Measurements from ENCODE around the gene GNLY. TPM values are rescaled to one million over a fixed set of nuclear protein-coding genes. Genes with fewer than 3 reads are reported as not detected.
"Not testable (repeated sequence)": the region's sequence is repeated elsewhere in the genome, so short reads cannot be mapped to it uniquely, and the experiment has no call there.

Gene GNLY
- not detected for total RNA-seq

GRCh38 chr2:85694052-85695025 lies at the start of gene GNLY:
TSS of gene GNLY (plus strand) at chr2:85694358. CDS start at chr2:85694419, 61 bp downstream.
- no peak for DNase-seq

GRCh38 chr2:85644909-85645308 lies 49.2 kb upstream of the GNLY start:
- DNase-seq, result no peak

- no peak for DNase-seq
These were observed 48.0 kb upstream of the GNLY start for GRCh38 chr2:85646166-85646565.

- DNase-seq, result no peak
These were observed 46.2 kb upstream of the GNLY start for GRCh38 chr2:85647823-85648526.

GRCh38 chr2:85648619-85649018 lies 45.5 kb upstream of the GNLY start:
- peak; percentile 12 for DNase-seq

- DNase-seq, result no peak
These were observed 44.7 kb upstream of the GNLY start for GRCh38 chr2:85649201-85650190.

GRCh38 chr2:85650456-85650855 lies 43.7 kb upstream of the GNLY start:
- DNase-seq, result no peak

- DNase-seq, result no peak
These were observed 43.1 kb upstream of the GNLY start for GRCh38 chr2:85651097-85651496.

- no peak for DNase-seq
These were observed 42.1 kb upstream of the GNLY start for GRCh38 chr2:85652056-85652455.

GRCh38 chr2:85653996-85654395 lies 40.2 kb upstream of the GNLY start:
- DNase-seq, result no peak

GRCh38 chr2:85655961-85656417 lies 38.2 kb upstream of the GNLY start:
- DNase-seq, result no peak

- no peak for DNase-seq
These were observed 37.7 kb upstream of the GNLY start for GRCh38 chr2:85656468-85656867.

GRCh38 chr2:85657399-85657798 lies 36.8 kb upstream of the GNLY start:
- not testable (repeated sequence) for DNase-seq

- DNase-seq, result no peak
These were observed 34.7 kb upstream of the GNLY start for GRCh38 chr2:85659324-85659981.

- not testable (repeated sequence) for DNase-seq
These were observed 33.9 kb upstream of the GNLY start for GRCh38 chr2:85660301-85660700.

GRCh38 chr2:85660725-85661124 lies 33.4 kb upstream of the GNLY start:
- no peak for DNase-seq

GRCh38 chr2:85661139-85661858 lies 32.9 kb upstream of the GNLY start:
- no peak for DNase-seq

- DNase-seq, result no peak
These were observed 31.1 kb upstream of the GNLY start for GRCh38 chr2:85662899-85663593.

- no peak for DNase-seq
These were observed 30.3 kb upstream of the GNLY start for GRCh38 chr2:85663594-85664565.
